Thoracic aorta (tissue), 2 donors: ENCODE data around the gene GNAI2. TPM values are rescaled to one million over a fixed set of nuclear protein-coding genes. Genes with fewer than 3 reads are reported as not detected.

Experiments
- ATAC-seq: fragments of 150-250 bp; one replicate; pipeline ENCODE4 v1.8.0; 2017; ENCODE audit warnings: low read depth; ENCODE audit not compliant: insufficient number of reproducible peaks, low FRiP score
- DNase-seq: peaks from one replicate; pipeline ENCODE4 v3.0.0-alpha.2; 2020; ENCODE audit warnings: low spot score
- H3K27ac ChIP-seq, 2 donors: fragments of 200-600 bp; sonication (generic); 1 replicate in 1 of 2; 2 replicates in 1 of 2; pipeline ENCODE4 v1.5.1; 2016; ENCODE audit warnings: mild to moderate bottlenecking in 2 of 2, moderate library complexity in 2 of 2
- H3K27me3 ChIP-seq: fragments of 200-600 bp; sonication (generic); replicated peaks from 2 replicates; pipeline ENCODE4 v1.6.0; 2016; ENCODE audit warnings: mild to moderate bottlenecking; ENCODE audit not compliant: insufficient read depth
- H3K36me3 ChIP-seq: fragments of 200-600 bp; sonication (generic); one replicate; pipeline ENCODE4 v1.5.1; 2016
- H3K4me1 ChIP-seq, 2 donors: fragments of 200-600 bp; sonication (generic); 1 replicate in 1 of 2; 2 replicates in 1 of 2; pipeline versions ENCODE4 v1.5.1 to v1.6.0; 2016; ENCODE audit warnings: low read depth in 2 of 2, mild to moderate bottlenecking in 1 of 2; ENCODE audit not compliant: control insufficient read depth in 1 of 2
- H3K4me3 ChIP-seq: fragments of 200-600 bp; sonication (generic); 2 replicates; pipeline ENCODE4 v1.5.1; 2016; ENCODE audit warnings: mild to moderate bottlenecking
- H3K9me3 ChIP-seq: fragments of 200-600 bp; sonication (generic); 2 replicates; pipeline ENCODE4 v1.5.1; 2016
- CTCF ChIP-seq: fragments of 200-600 bp; sonication (generic); IDR thresholded peaks from one replicate; pipeline ENCODE4 v1.5.1; 2019; ENCODE audit warnings: antibody characterized with exemption
- total RNA-seq, 2 donors: library from RNA; depleted of rRNA; stranded (reverse); fragments of >200 nt; gene quantifications; one replicate each; pipeline versions ENCODE4 v1.1.0 to v1.2.3, GENCODE V29; 2016

GNAI2 gene
- total RNA-seq, 2 donors from 2014 or later, result 183 to 337 TPM

DNA sequence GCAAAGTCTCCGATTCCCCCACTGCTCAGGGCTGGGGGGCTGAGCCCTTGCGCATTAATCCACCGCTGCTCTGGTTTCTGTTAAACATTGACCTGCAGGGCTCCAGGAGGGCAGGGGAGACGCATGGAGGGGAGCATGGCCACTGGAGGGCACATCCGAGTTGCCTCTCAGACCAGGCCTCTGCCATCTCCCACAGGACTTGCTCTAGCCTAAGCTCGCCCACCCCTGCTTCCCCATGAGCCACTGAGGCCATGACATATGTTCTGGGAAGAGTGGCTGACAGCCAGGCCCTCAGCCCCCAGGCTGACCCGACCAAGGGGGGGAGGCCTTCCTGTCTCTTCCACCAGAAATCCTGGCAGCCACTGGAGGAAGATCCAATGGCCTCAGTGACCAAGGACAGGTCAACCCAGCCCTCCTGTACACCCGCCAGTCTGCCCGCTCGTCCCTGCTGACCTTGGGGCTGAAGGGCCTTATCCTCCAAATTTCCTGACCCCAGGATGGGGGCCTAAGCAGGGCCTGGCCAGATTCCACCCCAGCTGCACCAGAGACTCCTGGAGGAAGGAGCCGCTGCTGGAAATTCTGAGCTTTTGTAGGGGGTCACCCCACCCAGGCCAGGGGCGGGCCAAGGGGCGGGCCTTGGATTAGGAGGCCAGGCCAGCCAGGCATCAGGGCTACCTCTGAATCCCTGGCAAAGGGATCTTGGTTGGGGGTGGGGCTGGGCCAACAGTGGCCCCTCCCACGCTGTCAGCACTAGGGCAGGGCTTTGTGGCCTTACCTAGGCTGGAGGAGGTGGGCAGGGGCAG, 67.2 kb downstream of the GNAI2 start, which contains the start of gene HYAL1:
TSS of gene HYAL1 (minus strand) at position 562 of the 803 bp plus-strand sequence. CDS start 618 bp downstream, outside the sequence.
- TF ChIP-seq CTCF, result no peak
- no peak for ATAC-seq
- DNase-seq, result no peak
- Histone ChIP-seq H3K27ac (no peak within 1 kb of the TSS), H3K9me3 (no peaks in the 10 kb centered on the region), H3K4me1 (peaks cover 14 to 18% of the 10 kb centered on the region in 2 donors), H3K27me3 (no peaks in the 10 kb centered on the region), H3K36me3 (no peaks in the 10 kb centered on the region), H3K4me3 (no peak within 1 kb of the TSS)

DNA sequence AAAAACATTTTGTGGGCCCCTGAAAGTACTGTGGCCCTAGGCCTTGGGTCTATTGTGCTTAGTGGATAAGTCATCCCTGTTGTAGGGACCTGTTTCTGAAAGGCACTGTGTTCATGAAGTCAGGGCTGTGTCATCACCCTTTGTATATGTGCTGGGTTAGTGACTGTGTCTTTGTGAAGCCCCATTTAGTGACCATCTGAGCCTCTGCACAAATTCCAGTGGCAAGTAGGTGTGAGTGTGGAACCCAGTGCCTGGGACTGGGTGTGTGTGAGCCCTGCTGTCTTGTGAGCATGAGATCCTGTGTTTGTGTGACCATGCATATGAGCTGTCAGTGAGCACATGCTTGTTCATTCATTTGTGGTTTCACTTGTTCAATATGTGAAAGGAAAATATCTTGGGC, 68.6 kb downstream of the GNAI2 start:
- DNase-seq (no peak), ATAC-seq (no peak)
- TF ChIP-seq CTCF, result no peak
- Histone ChIP-seq H3K27ac (no peak overlapping the region), H3K4me1 (peaks cover 7 to 11% of the 10 kb centered on the region in 2 donors), H3K9me3 (no peaks in the 10 kb centered on the region), H3K27me3 (no peaks in the 10 kb centered on the region), H3K4me3 (no peak overlapping the region), H3K36me3 (no peaks in the 10 kb centered on the region)

Other genes starting within 250 kb of the GNAI2 start
- gene RBM5, start 147.3 kb upstream of the GNAI2 start, total RNA-seq, result 100 to 1,000 TPM; 217 to 301 TPM
- 10 to 100 TPM; 25.5 to 35.1 TPM for gene SEMA3F, start 80.9 kb upstream of the GNAI2 start, total RNA-seq
- gene GNAT1, start 44.6 kb upstream of the GNAI2 start, total RNA-seq, result under 1 TPM in 1 of 2 donors, not detected in 1; 0.54 TPM
- gene SLC38A3, start 30.9 kb upstream of the GNAI2 start, total RNA-seq, result under 1 TPM in 1 of 2 donors, not detected in 1; 0.28 TPM
- 10 to 100 TPM; 53.6 to 57.2 TPM for gene SEMA3B, start 32.9 kb downstream of the GNAI2 start, total RNA-seq
- gene LSMEM2, start 42.9 kb downstream of the GNAI2 start, total RNA-seq, result not detected
- gene IFRD2, start 56.2 kb downstream of the GNAI2 start, total RNA-seq, result 100 to 1,000 TPM in 1 of 2 donors, 10 to 100 TPM in 1; 43.3 to 118 TPM
- 1 to 10 TPM in 1 of 2 donors, under 1 TPM in 1; 0.35 to 1.4 TPM for gene HYAL3, start 63.2 kb downstream of the GNAI2 start, total RNA-seq
- gene NAA80, start 63.2 kb downstream of the GNAI2 start, total RNA-seq, result 1 to 10 TPM; 8.3 to 8.7 TPM
- 1 to 10 TPM; 5.8 to 6.1 TPM for gene HYAL1, start 67.4 kb downstream of the GNAI2 start, total RNA-seq
- 10 to 100 TPM; 86.5 to 87.5 TPM for gene HYAL2, start 86.5 kb downstream of the GNAI2 start, total RNA-seq
- 10 to 100 TPM; 12.6 to 19.4 TPM for gene TUSC2, start 92.0 kb downstream of the GNAI2 start, total RNA-seq
- 10 to 100 TPM; 45.2 to 72.2 TPM for gene RASSF1, start 104.6 kb downstream of the GNAI2 start, total RNA-seq
- gene ZMYND10, start 109.5 kb downstream of the GNAI2 start, total RNA-seq, result not detected
- 10 to 100 TPM; 15.4 to 21.0 TPM for gene NPRL2, start 114.6 kb downstream of the GNAI2 start, total RNA-seq
- gene CYB561D2, start 114.7 kb downstream of the GNAI2 start, total RNA-seq, result 10 to 100 TPM; 22.5 to 29.4 TPM
- 10 to 100 TPM; 55.0 to 57.7 TPM for gene TMEM115, start 123.3 kb downstream of the GNAI2 start, total RNA-seq